A673 (cell line): ENCODE results near the gene CTU1. TPM values are rescaled to one million over a fixed set of nuclear protein-coding genes. Genes with fewer than 3 reads are reported as not detected.

Source experiments
- BruUV-seq: library from RNA; stranded (reverse); fragments of 400-500 nt; replicated peaks from 2 replicates; lab custom pipeline; 2021; lab: Mats Ljungman, UMichigan
- CTCF ChIA-PET: fragments of 300-600 bp; sonication (Branson Sonifier 250); formaldehyde crosslinking; loops from one replicate; lab custom pipeline; 2022; ENCODE audit warnings: antibody characterized with exemption; lab: Charles Lee
- POLR2A ChIA-PET: fragments of 300-600 bp; sonication (Branson Sonifier 250); formaldehyde crosslinking; loops from one replicate; lab custom pipeline; 2022; ENCODE audit warnings: antibody characterized with exemption; ENCODE audit not compliant: low non-redundant PET; lab: Charles Lee
- DNase-seq: peaks from one replicate; pipeline ENCODE4 v3.0.0-alpha.2; 2015; ENCODE audit warnings: low spot score
- H3K27ac ChIP-seq: fragments of 200-600 bp; sonication (generic); 2 replicates; pipeline ENCODE4 v1.5.1; 2016; ENCODE audit warnings: mixed run types, low read depth, mild to moderate bottlenecking, mixed read lengths, antibody characterized with exemption, low read length; ENCODE audit not compliant: poor library complexity, severe bottlenecking
- H3K27me3 ChIP-seq: fragments of 200-600 bp; sonication (generic); replicated peaks from 2 replicates; pipeline ENCODE4 v1.6.1; 2017; ENCODE audit warnings: mixed run types, low read depth, mild to moderate bottlenecking, mixed read lengths, antibody characterized with exemption, low read length; ENCODE audit not compliant: insufficient read depth, poor library complexity
- H3K36me3 ChIP-seq: fragments of 200-600 bp; sonication (generic); 2 replicates; pipeline ENCODE4 v1.6.1; 2016; ENCODE audit warnings: mixed run types, mild to moderate bottlenecking, mixed read lengths, antibody characterized with exemption, low read length; ENCODE audit not compliant: insufficient read depth, poor library complexity, severe bottlenecking
- H3K4me1 ChIP-seq: fragments of 200-600 bp; sonication (generic); 2 replicates; pipeline ENCODE4 v1.6.1; 2017; ENCODE audit warnings: mixed run types, mild to moderate bottlenecking, mixed read lengths, antibody characterized with exemption, low read length; ENCODE audit not compliant: insufficient read depth, poor library complexity, severe bottlenecking
- H3K4me3 ChIP-seq: fragments of 200-600 bp; sonication (generic); 2 replicates; pipeline ENCODE4 v1.5.1; 2016; ENCODE audit warnings: low read depth, mixed run types, mild to moderate bottlenecking, mixed read lengths, low read length; ENCODE audit not compliant: poor library complexity, severe bottlenecking
- H3K9me3 ChIP-seq: fragments of 200-600 bp; sonication (generic); 2 replicates; pipeline ENCODE4 v1.6.1; 2016; ENCODE audit warnings: mixed run types, low read depth, mild to moderate bottlenecking, mixed read lengths, antibody characterized with exemption, low read length; ENCODE audit not compliant: poor library complexity, severe bottlenecking
- CTCF ChIP-seq: fragments of 300-800, 200-600 bp; sonication (generic); conservative IDR thresholded peaks from 2 replicates; pipeline ENCODE4 v1.5.1; 2017; ENCODE audit warnings: low read depth, mild to moderate bottlenecking, antibody characterized with exemption, low read length, moderate library complexity, mixed read lengths
- EZH2 ChIP-seq: fragments of 200-600 bp; sonication (generic); IDR thresholded peaks from 2 replicates; pipeline ENCODE4 v1.6.1; 2017; ENCODE audit warnings: borderline replicate concordance, low read depth, mild to moderate bottlenecking, mixed read lengths, antibody characterized with exemption, low read length; ENCODE audit not compliant: poor library complexity, severe bottlenecking
- intact Hi-C: fragments of 100-400 bp; cut with micrococcal nuclease; formaldehyde crosslinking; loops from one replicate; pipeline ENCODE4 v1.10.0; 2022; ENCODE audit not compliant: unreplicated experiment
- total RNA-seq: library from RNA; stranded (reverse); gene quantifications from 2 replicates; pipeline ENCODE4 v1.2.3, GENCODE V29; 2021

Gene CTU1
- total RNA-seq, 1 experiment from 2014 or later, result 13.4 TPM

GRCh38 chr19:51114087-51114729, 6.0 kb upstream of the CTU1 start:
- ChIA-PET CTCF (no interaction called here), POLR2A (no interaction called here)
- no peaks in the 10 kb centered on the region for H3K36me3 ChIP-seq
- TF ChIP-seq CTCF (no peak), EZH2 (no peak)
- no peak for DNase-seq
- intact Hi-C loops, result no loop called here
- H3K4me1 ChIP-seq, result no peaks in the 10 kb centered on the region
- peaks cover 32% of the 10 kb centered on the region for H3K27me3 ChIP-seq
- H3K9me3 ChIP-seq, result no peaks in the 10 kb centered on the region
- no peak overlapping the region for H3K4me3 ChIP-seq
- no peak overlapping the region for H3K27ac ChIP-seq
- no TSS peak for BruUV-seq

GRCh38 chr19:51111606-51112005, 3.4 kb upstream of the CTU1 start:
- Histone ChIP-seq H3K4me3 (no peak overlapping the region), H3K9me3 (no peaks in the 10 kb centered on the region), H3K27me3 (peaks cover 25% of the 10 kb centered on the region), H3K27ac (no peak overlapping the region), H3K36me3 (no peaks in the 10 kb centered on the region), H3K4me1 (peaks cover 7% of the 10 kb centered on the region)
- TF ChIP-seq CTCF (0 out of 2 replicates have a peak, but pooled peaks have one; percentile 10), EZH2 (no peak)
- POLR2A ChIA-PET, result no interaction called here
- intact Hi-C loops, result no loop called here
- no TSS peak for BruUV-seq
- DNase-seq, result no peak
- CTCF ChIA-PET, result no interaction called here

GRCh38 chr19:51110666-51110971, 2.4 kb upstream of the CTU1 start:
- no TSS peak for BruUV-seq
- CTCF ChIA-PET, result no interaction called here

More at GRCh38 chr19:51110666-51110971, 2.4 kb upstream of the CTU1 start:
- Histone ChIP-seq H3K4me1 (peaks cover 7% of the 10 kb centered on the region), H3K4me3 (no peak overlapping the region), H3K9me3 (no peaks in the 10 kb centered on the region), H3K27ac (no peak overlapping the region), H3K27me3 (peaks cover 21% of the 10 kb centered on the region), H3K36me3 (no peaks in the 10 kb centered on the region)
- no peak for DNase-seq
- POLR2A ChIA-PET, result no interaction called here
- no peak for TF ChIP-seq EZH2
- TF ChIP-seq CTCF, result no peak
- intact Hi-C loops, result no loop called here
